ENCODE measurements around the gene NPHP4. TPM values are rescaled to one million over a fixed set of nuclear protein-coding genes. Genes with fewer than 3 reads are reported as not detected.

The NPHP4 gene
- total RNA-seq, 8 experiments from 2014 or later = 4.5 to 20.2 (median 11.0) TPM

DNA sequence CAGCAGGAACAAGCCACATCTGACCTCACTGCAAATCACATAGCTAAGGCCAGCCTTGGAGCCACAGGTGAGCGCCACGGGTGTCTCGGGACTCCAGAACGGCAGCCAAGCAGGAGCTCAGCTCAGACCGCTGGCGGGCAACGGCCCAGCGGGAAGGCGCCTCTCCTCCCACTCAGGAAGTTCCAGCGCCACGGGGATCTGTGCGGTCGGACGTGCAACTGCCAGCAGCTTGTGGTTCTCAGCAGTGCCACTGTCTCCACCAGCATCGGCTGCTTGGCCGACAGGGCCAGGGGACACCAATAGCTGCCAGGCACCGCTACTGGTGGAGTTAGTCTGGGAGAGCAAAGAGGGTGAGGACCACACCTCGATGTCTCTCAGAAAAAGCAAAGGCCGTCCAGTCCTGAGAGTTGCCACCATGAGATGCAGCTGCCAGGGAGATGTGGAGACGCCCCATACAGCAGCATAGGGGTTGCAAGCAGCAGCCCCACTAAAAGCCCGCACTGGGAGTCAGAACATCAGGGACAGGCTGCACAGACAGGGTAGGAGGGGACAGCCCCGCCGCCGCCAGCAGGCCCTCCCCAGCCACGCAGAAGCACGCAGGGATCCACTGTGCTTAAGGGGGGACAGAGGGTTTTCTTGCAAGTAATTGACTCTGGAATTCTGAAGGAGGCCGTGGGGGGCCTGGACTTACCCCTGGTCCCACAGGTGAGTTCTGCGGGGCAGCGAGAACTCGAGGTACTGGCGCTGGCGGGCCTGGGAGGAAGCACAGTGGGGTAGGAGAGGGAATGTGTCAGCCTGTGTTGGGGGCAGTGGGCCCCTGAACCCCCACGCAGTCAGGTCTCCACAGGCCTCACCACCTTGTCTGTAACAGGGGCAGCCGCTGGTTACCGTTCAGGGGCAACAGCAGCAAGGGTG lies 83.5 kb downstream of the NPHP4 start:
- in situ Hi-C loops (cut with MboI; ENCODE audit: low pct_unique_long_range_greater_than_20kb in 2 of 9, low sequenced_read_pairs in 9 of 9, unreplicated experiment in 9 of 9) = loop anchor here in 3 of 9 experiments (25.0 kb wide), 1 partner anchor 396 kb away; no protein-coding TSS in a partner anchor
- Histone ChIP-seq H3K4me3 (no peak overlapping the region), H3K27ac (no peak overlapping the region), H3K4me1 (replicated peaks in 1 of 2) (peaks cover 0 to 2% of the 10 kb centered on the region in 2 donors)
- 88 to 100% (median 98%) methylated on average over 2 to 24 of the region's 35 CpGs; no CpG with 5 or more reads in 3 of the 10 experiments for WGBS, 10 experiments
- ATAC-seq (replicated peaks in 6 of 8) = peak in 1 of 8 experiments; percentile 10

DNA sequence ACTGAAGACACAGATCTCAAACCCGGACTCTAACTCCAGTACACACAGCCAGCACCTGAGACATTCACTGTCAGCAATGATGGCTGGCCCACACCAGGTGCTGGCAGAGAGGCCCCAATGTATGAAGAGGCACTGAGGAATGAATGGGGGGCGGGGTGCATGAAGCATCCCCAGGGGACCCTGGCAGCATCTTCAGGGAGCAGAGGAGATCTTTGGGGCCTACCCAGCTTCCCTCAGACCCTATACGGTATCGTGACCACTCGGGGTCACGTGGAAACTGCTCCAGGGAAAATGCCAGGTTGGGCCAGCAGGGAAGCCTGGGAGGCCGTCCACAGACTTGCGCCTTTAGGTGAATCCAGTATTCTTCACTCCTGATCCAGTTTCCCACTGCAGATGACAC lies 84.3 kb downstream of the NPHP4 start:
- no peak for ATAC-seq (replicated peaks in 6 of 8)
- H3K27ac ChIP-seq = no peak overlapping the region
- H3K4me3 ChIP-seq = no peak overlapping the region
- H3K4me1 ChIP-seq (replicated peaks in 1 of 2) = no peaks in the 10 kb centered on the region
- WGBS, 10 experiments = 96 to 100% (median 100%) methylated on average over 1 to 8 of the region's 8 CpGs; no CpG with 5 or more reads in 4 of the 10 experiments
- in situ Hi-C loops (cut with MboI; ENCODE audit: low pct_unique_long_range_greater_than_20kb in 2 of 9, low sequenced_read_pairs in 9 of 9, unreplicated experiment in 9 of 9) = loop anchor here in 3 of 9 experiments (25.0 kb wide), 1 partner anchor 396 kb away; no protein-coding TSS in a partner anchor

- 80 to 100% (median 91%) methylated on average over 1 to 11 of the region's 11 CpGs; no CpG with 5 or more reads in 2 of the 10 experiments for whole genome bisulfite sequencing, 10 experiments
- ATAC-seq (replicated peaks in 6 of 8) = no peak
- Histone ChIP-seq H3K4me1 (replicated peaks in 1 of 2) (no peaks in the 10 kb centered on the region), H3K27ac (no peak overlapping the region), H3K4me3 (no peak overlapping the region)
- in situ Hi-C loops (cut with MboI; ENCODE audit: low pct_unique_long_range_greater_than_20kb in 2 of 9, low sequenced_read_pairs in 9 of 9, unreplicated experiment in 9 of 9) = loop anchor here in 3 of 9 experiments (25.0 kb wide), 1 partner anchor 395 kb away; no protein-coding TSS in a partner anchor
These were observed 84.8 kb downstream of the NPHP4 start for GRCh38 chr1:5907386-5907785.

DNA sequence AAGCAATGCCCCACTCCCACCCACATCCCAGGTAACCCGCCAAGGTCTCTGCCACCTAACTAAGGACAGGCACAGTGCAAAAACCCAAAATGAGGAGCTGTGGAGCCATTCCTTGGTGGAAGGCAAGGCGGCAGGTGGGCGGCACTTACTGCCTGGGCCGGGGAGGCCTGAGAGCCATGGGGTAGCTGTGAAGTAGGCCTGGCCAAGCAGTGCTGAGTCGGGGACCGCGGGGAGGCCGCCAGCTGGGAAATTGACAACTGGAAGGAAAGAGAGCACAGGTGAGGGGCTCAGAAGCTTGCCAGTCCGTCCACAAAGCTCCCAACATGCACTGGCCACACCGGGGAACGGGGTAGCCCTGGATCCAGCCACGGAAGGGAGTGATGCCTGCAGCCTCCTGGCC lies 85.3 kb downstream of the NPHP4 start:
- H3K4me3 ChIP-seq = no peak overlapping the region
- no peaks in the 10 kb centered on the region for H3K4me1 ChIP-seq (replicated peaks in 1 of 2)
- in situ Hi-C loops (cut with MboI; ENCODE audit: low pct_unique_long_range_greater_than_20kb in 2 of 9, low sequenced_read_pairs in 9 of 9, unreplicated experiment in 9 of 9) = loop anchor here in 3 of 9 experiments (25.0 kb wide), 1 partner anchor 395 kb away; no protein-coding TSS in a partner anchor
- WGBS, 10 experiments = 80 to 100% (median 89%) methylated on average over 1 to 10 of the region's 12 CpGs; no CpG with 5 or more reads in 6 of the 10 experiments
- H3K27ac ChIP-seq = no peak overlapping the region
- ATAC-seq (replicated peaks in 6 of 8) = no peak

DNA sequence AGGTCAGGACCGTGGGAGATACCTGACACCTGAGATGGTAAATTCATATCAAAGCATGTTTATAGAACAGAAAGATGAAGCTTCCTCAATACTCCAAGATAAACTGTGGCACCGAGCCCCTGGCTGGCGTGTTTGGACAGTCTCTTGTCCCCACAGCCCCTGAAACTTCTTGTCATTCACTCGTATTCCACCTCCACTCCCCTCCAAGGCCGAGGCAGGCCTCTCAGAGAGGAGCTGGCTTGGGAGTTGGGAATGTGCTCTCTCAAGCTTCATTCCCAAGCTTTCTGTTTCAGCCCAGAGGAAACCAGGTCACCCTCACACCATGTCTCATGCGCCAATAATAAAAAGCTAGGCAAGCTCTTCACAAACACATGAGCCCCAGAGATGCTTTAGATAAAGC lies 86.1 kb downstream of the NPHP4 start:
- in situ Hi-C loops (cut with MboI; ENCODE audit: low pct_unique_long_range_greater_than_20kb in 2 of 9, low sequenced_read_pairs in 9 of 9, unreplicated experiment in 9 of 9) = loop anchor here in 3 of 9 experiments (25.0 kb wide), 1 partner anchor 394 kb away; no protein-coding TSS in a partner anchor
- 78 to 100% (median 93%) methylated on average over 1 to 5 of the region's 6 CpGs; no CpG with 5 or more reads in 1 of the 10 experiments for WGBS, 10 experiments

DNA sequence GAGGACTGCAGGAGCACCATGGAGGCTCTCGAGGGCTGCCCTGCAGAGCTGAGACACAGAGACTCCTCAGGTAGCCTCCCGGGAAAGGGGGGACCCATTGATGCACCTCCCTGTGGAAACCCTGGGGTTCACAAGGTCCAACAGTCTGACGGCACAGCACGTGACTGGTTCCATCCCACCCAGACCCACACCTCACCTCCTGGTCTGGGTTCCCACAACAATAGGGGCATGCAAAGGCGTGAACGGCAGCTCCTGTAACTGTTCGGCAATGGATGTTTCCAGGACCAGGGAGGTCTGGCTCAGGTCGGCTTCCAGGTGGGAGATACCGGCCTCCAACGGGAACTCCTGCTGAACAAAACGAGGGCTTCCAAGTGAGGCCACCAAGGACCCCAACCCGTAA lies 86.8 kb downstream of the NPHP4 start:
- in situ Hi-C loops (cut with MboI; ENCODE audit: low pct_unique_long_range_greater_than_20kb in 2 of 9, low sequenced_read_pairs in 9 of 9, unreplicated experiment in 9 of 9) = loop anchor here in 3 of 9 experiments (25.0 kb wide), 1 partner anchor 393 kb away; no protein-coding TSS in a partner anchor
- no peak for ATAC-seq (replicated peaks in 6 of 8)
- WGBS, 10 experiments = 80 to 93% (median 92%) methylated on average over 1 to 9 of the region's 12 CpGs; no CpG with 5 or more reads in 5 of the 10 experiments
- Histone ChIP-seq H3K4me3 (no peak overlapping the region), H3K27ac (no peak overlapping the region), H3K4me1 (replicated peaks in 1 of 2) (no peaks in the 10 kb centered on the region)

More for the DNA sequence above, 86.1 kb downstream of the NPHP4 start:
- no peak for ATAC-seq (replicated peaks in 6 of 8)
- no peak overlapping the region for H3K27ac ChIP-seq
- no peak overlapping the region for H3K4me3 ChIP-seq
- no peaks in the 10 kb centered on the region for H3K4me1 ChIP-seq (replicated peaks in 1 of 2)

- no peak overlapping the region for H3K27ac ChIP-seq
- no peak overlapping the region for H3K4me3 ChIP-seq
- in situ Hi-C loops (cut with MboI; ENCODE audit: low pct_unique_long_range_greater_than_20kb in 2 of 9, low sequenced_read_pairs in 9 of 9, unreplicated experiment in 9 of 9) = loop anchor here in 3 of 9 experiments (25.0 kb wide), 1 partner anchor 392 kb away; no protein-coding TSS in a partner anchor
- ATAC-seq (replicated peaks in 6 of 8) = no peak
- no peaks in the 10 kb centered on the region for H3K4me1 ChIP-seq (replicated peaks in 1 of 2)
- 92 to 97% (median 95%) methylated on average over 6 to 10 of the region's 12 CpGs; no CpG with 5 or more reads in 6 of the 10 experiments for WGBS, 10 experiments
These were observed 87.7 kb downstream of the NPHP4 start for GRCh38 chr1:5904551-5904950.

DNA sequence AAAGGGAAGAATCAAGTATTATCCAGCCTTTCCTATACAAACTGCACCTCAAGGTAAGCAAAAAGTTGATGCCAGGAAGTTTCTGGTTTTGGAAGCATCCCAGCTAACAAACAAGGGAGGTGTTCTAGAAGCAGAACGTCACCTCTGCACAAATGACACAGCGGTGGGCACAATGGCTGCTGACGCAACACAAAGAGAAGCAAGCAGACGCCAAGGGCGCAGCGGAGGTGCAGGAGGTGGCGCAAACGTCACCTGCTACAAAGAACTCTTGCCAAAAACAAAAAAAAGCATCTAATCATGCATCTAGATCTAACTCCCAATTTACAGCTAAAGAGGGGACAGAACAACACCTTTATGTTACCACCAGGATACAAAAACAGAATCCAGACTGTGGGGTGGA lies 88.5 kb downstream of the NPHP4 start:
- H3K4me1 ChIP-seq (replicated peaks in 1 of 2) = no peaks in the 10 kb centered on the region
- in situ Hi-C loops (cut with MboI; ENCODE audit: low pct_unique_long_range_greater_than_20kb in 2 of 9, low sequenced_read_pairs in 9 of 9, unreplicated experiment in 9 of 9) = loop anchor here in 3 of 9 experiments (25.0 kb wide), 1 partner anchor 391 kb away; no protein-coding TSS in a partner anchor
- no peak for ATAC-seq (replicated peaks in 6 of 8)
- 93 to 100% (median 94%) methylated on average over 3 to 8 of the region's 8 CpGs; no CpG with 5 or more reads in 3 of the 10 experiments for WGBS, 10 experiments
- H3K4me3 ChIP-seq = no peak overlapping the region
- no peak overlapping the region for H3K27ac ChIP-seq

- in situ Hi-C loops (cut with MboI; ENCODE audit: low pct_unique_long_range_greater_than_20kb in 2 of 9, low sequenced_read_pairs in 9 of 9, unreplicated experiment in 9 of 9) = loop anchor here in 3 of 9 experiments (25.0 kb wide), 1 partner anchor 391 kb away; no protein-coding TSS in a partner anchor
- ATAC-seq (replicated peaks in 6 of 8) = no peak
- WGBS, 10 experiments = 57 to 100% (median 97%) methylated on average over 2 to 5 of the region's 5 CpGs
- H3K4me1 ChIP-seq (replicated peaks in 1 of 2) = no peaks in the 10 kb centered on the region
- no peak overlapping the region for H3K27ac ChIP-seq
- H3K4me3 ChIP-seq = no peak overlapping the region
These were observed 89.2 kb downstream of the NPHP4 start for GRCh38 chr1:5903031-5903430.

GRCh38 chr1:5901841-5902240 lies 90.4 kb downstream of the NPHP4 start:
- Histone ChIP-seq H3K4me3 (no peak overlapping the region), H3K27ac (no peak overlapping the region), H3K4me1 (replicated peaks in 1 of 2) (peaks cover 3 to 7% of the 10 kb centered on the region in 2 donors)
- peak in 1 of 8 experiments; percentile 32 for ATAC-seq (replicated peaks in 6 of 8)
- WGBS, 10 experiments = 71 to 100% (median 81%) methylated on average over 1 to 2 of the region's 2 CpGs; no CpG with 5 or more reads in 3 of the 10 experiments
- in situ Hi-C loops (cut with MboI; ENCODE audit: low pct_unique_long_range_greater_than_20kb in 2 of 9, low sequenced_read_pairs in 9 of 9, unreplicated experiment in 9 of 9) = loop anchor here in 3 of 9 experiments (25.0 kb wide), 1 partner anchor 390 kb away; no protein-coding TSS in a partner anchor

DNA sequence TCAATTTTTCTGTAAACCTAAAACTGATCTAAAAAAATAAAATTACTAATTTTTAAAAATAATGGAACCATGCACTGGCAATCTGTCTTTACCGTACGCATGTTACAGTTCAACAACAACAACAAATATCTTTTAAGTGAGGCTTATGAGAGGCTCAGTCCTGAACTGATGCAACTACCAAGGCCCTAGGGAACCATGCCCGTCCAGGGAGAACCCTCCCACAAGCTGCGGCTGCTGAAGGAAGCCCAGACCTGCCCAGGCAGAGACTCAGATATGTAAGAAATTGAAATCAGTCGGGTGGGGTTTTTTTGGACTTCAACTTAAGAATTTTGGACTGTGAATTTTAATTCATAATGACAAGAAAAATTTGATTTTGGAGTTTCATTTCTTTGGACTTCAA lies 91.1 kb downstream of the NPHP4 start:
- 40 to 100% (median 90%) methylated on average over 2 to 5 of the region's 5 CpGs; no CpG with 5 or more reads in 1 of the 10 experiments for WGBS, 10 experiments
- in situ Hi-C loops (cut with MboI; ENCODE audit: low pct_unique_long_range_greater_than_20kb in 2 of 9, low sequenced_read_pairs in 9 of 9, unreplicated experiment in 9 of 9) = loop anchor here in 3 of 9 experiments (25.0 kb wide), 1 partner anchor 389 kb away; no protein-coding TSS in a partner anchor
- peak in 2 of 8 experiments; percentile 90 to 93 for ATAC-seq (replicated peaks in 6 of 8)
- Histone ChIP-seq H3K4me3 (no peak overlapping the region), H3K27ac (no peak overlapping the region), H3K4me1 (replicated peaks in 1 of 2) (peaks cover 8 to 14% of the 10 kb centered on the region in 2 donors)

GRCh38 chr1:5898266-5898665 lies 94.0 kb downstream of the NPHP4 start:
- no peak for ATAC-seq (replicated peaks in 6 of 8)
- in situ Hi-C loops (cut with MboI; ENCODE audit: low pct_unique_long_range_greater_than_20kb in 2 of 9, low sequenced_read_pairs in 9 of 9, unreplicated experiment in 9 of 9) = no loop called here
- peaks cover 14 to 23% of the 10 kb centered on the region in 2 donors for H3K4me1 ChIP-seq (replicated peaks in 1 of 2)
- 75 to 100% (median 96%) methylated on average over 1 to 15 of the region's 17 CpGs; no CpG with 5 or more reads in 3 of the 10 experiments for WGBS, 10 experiments
- H3K4me3 ChIP-seq = no peak overlapping the region
- H3K27ac ChIP-seq = no peak overlapping the region
